NB4 (cell line): ENCODE measurements around the gene GLS.

Experiments
- MAX ChIP-seq: IDR thresholded peaks from 2 replicates; pipeline ENCODE4 v1.6.1; 2011; ENCODE audit warnings: low read depth, low read length
- POLR2A ChIP-seq: IDR thresholded peaks from 2 replicates; pipeline ENCODE4 v1.6.1; 2011; ENCODE audit warnings: mild to moderate bottlenecking; ENCODE audit not compliant: insufficient read length; ENCODE audit errors: extremely low read depth

DNA sequence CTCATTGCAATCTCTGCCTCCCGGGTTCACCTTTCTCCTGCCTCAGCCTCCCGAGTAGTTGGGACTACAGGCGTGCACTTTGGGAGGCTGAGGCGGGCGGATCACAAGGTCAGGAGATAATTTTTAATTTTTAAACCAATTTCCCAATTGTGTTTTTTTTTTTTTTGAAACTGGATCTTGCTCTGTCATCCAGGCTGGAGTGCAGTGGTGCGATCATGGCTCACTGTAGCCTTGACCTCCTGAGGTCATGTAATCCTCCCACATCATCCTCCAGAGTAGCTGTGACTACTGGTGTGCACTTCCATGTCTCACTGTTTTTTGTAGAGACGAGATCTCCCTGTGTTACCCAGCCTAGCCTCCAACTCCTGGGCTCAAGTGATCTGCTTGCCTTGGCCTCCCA is 49.3 kb downstream of the GLS start:
- no peak for TF ChIP-seq POLR2A
- TF ChIP-seq MAX, result no peak
